ENCODE data around the gene SPTLC3. TPM values are rescaled to one million over a fixed set of nuclear protein-coding genes. Genes with fewer than 3 reads are reported as not detected.
"Not testable (repeated sequence)": the region's sequence is repeated elsewhere in the genome, so short reads cannot be mapped to it uniquely, and the experiment has no call there.

SPTLC3 gene
- total RNA-seq, result 26.4 TPM

DNA sequence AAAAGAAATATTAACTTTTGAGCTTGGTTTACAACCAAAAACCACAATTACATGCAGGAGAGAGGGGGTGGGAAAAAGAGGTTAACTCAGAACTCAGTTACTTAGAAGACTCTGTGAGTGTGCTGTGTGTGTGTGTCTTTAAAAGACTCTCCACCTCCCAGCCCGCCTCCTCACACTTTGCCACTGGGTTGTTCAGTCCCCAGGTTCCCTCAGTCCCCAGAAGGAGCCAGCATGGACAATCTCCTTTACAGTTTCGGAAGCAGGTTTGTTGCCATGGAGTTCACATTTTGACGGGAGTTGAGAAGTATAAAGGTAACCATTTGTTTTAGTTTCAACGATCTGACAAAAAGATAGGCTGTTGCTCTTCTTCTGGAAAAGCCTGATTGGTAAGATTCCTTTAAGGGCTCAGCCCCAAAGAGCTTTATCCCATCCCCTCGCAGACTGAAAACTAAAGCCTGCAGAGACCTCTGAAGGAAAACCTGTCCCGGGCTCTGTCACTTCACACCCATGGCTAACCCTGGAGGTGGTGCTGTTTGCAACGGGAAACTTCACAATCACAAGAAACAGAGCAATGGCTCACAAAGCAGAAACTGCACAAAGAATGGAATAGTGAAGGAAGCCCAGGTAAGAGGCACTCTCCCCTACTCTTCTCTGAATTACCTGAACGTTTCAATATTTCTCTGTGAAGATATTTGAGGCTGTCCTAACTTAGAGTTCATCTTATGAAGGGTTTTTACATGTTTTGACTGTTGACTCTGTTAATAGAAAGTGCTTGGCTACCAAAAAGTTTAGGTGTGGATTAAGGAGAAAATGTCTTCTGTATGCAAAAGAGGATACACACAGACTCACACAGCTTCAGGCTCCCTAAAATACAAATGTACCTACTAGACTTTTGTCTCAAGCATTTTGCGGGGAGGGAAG, at the start of gene SPTLC3:
Gene SPTLC3, plus strand, starts transcription at position 212 of the 921 bp plus-strand sequence. Its CDS starts 296 bp downstream, at position 508.
- DNase-seq (ENCODE audit: low spot score), result peak; percentile 63

DNA sequence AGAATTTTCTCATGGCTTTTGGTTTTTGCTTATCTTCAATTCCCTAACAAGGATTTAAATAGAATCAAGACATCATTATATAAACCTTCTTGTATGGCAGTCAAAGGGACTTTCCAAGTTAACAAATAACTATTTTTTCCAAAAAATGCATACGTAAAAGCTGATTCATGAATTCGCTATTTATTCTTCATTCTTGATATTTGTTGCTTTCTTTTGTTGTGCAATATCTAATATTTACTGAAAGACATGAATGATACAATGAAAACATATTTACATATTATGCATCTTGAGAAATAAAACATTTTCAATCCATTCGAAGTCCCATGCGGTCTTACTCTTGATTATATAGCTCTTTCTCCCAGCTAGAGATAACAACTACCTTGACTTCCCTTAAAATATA, 47.0 kb upstream of the SPTLC3 start:
- no peak for DNase-seq (ENCODE audit: low spot score)

DNA sequence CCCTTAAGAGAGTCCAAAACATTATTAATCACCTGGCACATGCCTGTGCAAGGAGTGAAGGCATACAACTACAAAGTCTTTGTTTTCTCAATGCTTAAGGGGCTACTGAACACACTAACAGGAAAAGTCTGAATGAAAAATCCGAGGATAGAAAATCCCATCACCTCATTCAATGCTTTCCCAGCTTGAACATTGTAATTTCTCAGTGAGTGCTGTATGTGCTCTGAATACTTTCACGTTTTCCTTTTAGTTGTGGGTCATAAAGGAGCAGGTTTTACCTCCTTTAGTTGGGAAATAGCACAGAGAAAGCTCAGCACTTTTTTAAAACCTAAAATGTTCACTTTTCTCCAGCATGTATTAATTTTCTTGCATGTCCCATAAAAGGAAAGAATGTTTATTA, 45.9 kb upstream of the SPTLC3 start:
- DNase-seq (ENCODE audit: low spot score), result no peak

DNA sequence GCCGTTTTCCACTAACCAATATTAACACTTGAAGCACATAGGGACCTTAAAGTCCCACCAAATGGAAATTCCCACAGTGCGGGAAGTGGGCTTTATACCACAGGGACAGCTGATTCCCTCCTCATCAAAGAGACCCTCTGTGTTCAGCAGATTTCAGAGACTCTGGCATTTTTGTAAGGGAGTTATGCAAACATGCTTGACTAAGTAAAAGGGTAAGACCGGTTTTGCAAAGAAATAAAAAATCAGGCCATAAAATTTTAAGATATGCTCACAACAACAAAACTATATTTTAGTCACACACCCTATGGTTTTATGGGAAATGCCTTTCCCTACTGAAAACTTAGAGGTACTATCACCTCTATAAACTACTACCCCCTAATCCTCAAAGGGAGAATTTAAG, 45.4 kb upstream of the SPTLC3 start:
- DNase-seq (ENCODE audit: low spot score), result no peak

DNA sequence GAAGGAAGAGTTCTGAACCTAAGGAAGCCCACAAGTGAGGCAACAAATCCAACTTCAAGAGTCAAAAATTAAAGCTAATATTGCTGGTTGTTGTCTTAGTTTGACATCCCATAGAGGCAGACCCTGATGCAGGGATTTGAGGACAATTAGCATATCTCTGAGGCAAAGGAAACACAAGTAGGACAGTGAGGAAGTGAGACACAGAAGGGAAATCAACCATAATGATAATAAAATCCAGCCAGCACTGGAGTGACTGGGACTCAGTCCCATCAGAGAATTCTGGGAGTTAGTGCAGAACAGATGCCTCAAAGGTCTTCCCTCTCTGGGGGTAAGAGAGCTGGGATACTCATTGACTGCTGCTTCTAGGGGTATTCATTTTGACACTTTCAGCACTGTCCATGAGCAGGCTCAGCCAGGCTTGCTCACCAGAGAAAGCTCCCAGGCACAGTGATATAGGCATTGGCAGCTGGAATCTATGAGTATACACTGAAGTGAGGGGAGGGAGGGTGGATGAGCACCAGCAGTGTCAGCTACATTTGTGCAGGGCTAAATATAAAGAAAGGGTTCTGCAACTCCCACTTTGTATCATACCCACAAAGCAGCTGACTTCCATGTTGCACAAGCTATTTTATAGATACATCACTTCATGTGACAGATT, 43.4 kb upstream of the SPTLC3 start:
- no peak for DNase-seq (ENCODE audit: low spot score)

DNA sequence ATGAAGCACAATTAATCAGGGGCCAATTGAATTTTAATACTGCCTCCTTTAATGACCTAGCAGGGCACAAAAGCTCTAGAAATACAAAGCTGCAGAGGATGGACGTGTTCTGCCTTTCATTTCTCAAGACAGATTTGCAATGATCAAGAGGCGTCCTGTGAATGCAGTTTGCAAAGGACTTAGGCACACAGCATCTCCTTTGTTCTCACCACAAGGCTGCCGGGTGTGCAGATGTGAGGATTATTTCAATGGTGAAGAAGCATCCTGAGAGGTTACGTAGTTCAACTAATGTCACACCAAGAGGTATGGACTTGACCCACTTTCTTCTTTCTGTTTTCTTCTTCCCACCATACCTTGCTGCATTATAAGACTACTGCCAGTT, 42.9 kb upstream of the SPTLC3 start:
- DNase-seq (ENCODE audit: low spot score), result no peak

DNA sequence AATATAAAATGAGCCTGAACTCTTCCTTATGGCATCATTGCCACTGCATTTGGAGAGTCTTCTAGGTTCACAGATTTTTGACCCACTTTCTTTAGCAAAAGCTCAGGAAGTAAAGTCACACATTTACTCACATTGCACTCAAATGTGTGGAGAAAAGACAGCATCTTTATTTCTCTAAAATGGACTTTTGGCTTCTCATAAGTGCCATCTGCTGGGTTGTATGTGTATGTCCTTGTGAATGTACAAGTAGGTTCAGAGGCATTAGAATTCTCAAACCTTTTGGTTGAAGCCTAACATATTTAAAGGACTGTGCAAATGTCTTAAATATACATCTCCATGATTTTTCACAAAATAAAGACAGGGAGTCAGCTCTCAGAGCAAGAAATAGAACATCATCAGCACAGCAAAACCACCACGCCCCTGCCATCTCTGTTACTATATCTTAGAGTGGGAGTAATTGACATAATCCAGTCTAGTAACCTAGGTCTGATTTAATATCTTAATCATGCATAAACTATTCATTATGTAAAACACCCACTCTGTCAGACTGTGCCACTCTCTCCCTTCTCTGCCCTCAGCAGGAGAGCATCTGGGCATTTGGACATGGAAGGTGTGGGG, 42.2 kb upstream of the SPTLC3 start:
- DNase-seq (ENCODE audit: low spot score), result no peak

DNA sequence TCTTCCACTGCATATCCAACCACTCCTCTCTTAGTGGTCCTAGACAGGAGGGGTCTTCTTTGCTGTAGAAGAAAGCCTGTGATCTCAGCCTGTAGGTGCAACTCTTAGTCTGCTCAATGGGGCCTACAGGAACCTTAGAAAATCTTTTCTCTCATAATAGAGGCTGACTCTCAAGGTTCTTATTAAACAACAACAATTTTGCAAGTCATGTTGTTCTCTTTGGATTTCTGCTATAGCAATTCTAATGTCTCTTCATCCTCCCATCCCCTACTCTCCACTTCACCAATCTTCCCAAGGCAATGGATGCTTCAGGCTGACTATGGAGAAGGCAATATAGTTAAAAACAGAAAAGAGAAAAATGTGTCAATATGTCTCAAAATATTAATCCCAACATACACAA, 40.8 kb upstream of the SPTLC3 start:
- no peak for DNase-seq (ENCODE audit: low spot score)

DNA sequence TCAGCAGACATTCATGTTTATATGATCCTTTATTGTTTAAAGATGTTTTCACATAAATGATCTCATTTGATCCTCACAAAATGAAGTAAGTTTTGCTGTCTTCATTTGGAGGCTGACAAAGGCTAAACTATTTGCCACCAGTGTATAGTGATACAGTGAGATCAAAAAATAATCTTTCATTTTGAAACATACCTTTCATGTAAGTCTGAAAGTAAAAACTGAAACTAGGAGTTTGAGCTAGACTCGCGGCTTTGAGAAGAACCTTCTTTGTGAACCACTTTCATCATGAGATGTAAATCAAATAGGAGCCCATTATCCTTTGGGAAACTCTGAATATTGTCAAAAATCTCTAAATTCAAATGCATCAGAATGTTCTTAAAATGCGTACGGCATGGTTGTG, 40.3 kb upstream of the SPTLC3 start:
- no peak for DNase-seq (ENCODE audit: low spot score)

DNA sequence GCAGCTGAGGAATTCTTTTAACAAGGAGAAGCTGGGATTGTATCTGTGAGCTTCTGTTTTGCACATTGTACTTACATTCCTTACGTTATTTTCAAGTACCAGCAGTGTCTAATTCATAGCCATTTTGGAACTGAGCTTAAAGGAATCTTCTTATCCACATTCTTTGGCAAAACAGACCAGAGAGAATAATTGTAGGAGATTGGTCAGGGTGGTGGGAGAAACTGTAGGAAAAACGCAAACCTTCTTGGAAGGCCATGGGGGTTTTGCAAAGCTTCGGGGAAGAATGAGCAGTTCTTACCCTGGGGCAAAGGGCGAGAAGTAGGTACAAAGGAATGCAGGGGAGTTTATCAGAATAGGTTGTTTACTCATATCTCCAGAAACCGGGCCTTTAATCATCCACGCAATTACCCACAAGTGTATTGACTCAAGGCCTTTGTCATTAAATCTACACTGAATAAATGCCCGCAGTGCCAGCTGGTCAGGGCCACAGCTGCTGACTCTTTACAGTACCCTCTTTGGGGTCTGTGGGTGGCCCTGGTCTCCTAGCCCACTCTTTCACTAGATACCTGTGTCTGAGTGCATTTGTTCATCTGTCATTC, 39.6 kb upstream of the SPTLC3 start:
- DNase-seq (ENCODE audit: low spot score), result no peak

DNA sequence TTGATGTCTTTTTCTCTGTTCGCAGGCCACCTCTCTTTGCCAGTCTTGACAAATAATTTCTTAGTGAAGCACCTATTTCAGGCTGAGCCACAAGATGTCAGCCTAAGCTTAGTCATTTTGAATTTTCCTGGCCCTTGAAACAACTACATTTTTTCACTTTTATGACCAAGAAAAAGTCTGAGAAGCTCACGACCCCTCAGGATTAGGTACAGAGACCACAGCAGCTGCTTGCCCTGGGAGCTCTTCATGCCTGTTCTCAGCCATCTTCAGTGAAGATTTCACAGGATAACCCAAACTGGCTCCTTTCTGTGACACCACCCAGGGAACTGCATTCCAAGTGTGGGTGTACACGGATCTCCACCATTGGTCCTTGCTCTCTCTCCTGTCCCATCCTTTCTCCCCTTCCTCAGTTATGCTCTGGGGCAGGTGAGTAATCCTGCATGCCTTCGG, 38.4 kb upstream of the SPTLC3 start:
- DNase-seq (ENCODE audit: low spot score), result no peak

DNA sequence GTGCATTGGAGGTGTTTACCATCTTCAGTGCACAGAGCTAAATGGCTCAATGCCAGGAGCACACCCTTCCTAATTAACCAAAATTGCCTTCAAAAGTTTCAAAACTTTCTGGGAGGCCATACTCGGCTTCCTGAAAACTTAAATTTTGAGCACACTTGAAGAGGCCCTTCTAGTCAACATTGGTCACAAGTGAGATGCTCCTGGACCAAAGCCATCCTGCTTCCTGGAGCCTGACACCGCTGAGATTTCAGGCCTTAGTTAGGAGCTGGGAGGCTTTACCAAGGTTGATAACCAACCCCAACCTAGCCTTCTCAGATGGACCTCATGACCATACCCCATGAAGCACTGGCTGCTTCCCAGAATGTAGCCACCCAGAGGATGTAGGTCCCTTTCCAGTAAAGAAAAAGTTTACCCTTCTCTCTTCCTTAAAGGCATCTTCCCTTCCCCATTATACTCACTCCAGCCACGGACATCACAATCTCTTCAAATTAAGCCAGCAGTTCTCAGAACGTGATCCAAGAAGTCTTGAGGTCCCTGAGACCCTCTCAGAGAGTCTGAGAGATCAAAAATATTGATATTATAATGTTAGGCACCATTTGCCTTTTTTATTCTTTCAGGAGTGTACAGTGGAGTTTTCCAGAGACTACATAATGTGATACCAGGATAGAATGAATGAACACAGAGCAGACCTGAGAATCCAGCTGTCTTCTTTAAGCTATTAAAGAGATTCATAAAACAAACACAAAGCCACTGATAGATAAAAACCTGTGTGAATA, 32.8 kb upstream of the SPTLC3 start:
- DNase-seq (ENCODE audit: low spot score), result no peak

DNA sequence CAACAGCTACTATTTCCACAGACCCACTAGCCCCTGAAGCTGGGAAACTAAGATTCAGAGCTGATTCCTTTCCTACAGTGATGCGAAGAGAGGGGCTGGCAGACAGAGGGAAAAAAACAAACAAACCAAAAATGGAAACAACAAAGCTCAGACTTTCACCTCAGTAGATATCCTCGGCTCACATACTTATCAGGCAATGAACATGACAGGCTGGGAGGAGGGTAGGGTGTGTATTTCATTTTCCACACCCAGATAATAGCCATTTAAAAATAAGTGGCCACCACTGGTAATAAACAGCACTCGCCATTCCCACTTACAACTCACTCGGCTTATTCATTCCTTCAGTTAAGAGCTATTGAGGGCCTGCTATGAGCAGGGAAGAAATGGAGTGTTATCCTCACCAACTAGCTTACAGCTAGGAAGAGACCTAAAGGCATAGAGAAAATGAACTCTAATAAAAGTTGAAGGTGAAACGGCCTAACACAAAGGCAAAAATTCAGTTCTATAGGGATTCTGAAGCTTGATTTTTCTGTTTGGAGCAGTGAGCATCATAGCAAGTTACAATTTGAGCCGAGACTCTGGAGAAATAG, 32.0 kb upstream of the SPTLC3 start:
- DNase-seq (ENCODE audit: low spot score), result no peak

DNA sequence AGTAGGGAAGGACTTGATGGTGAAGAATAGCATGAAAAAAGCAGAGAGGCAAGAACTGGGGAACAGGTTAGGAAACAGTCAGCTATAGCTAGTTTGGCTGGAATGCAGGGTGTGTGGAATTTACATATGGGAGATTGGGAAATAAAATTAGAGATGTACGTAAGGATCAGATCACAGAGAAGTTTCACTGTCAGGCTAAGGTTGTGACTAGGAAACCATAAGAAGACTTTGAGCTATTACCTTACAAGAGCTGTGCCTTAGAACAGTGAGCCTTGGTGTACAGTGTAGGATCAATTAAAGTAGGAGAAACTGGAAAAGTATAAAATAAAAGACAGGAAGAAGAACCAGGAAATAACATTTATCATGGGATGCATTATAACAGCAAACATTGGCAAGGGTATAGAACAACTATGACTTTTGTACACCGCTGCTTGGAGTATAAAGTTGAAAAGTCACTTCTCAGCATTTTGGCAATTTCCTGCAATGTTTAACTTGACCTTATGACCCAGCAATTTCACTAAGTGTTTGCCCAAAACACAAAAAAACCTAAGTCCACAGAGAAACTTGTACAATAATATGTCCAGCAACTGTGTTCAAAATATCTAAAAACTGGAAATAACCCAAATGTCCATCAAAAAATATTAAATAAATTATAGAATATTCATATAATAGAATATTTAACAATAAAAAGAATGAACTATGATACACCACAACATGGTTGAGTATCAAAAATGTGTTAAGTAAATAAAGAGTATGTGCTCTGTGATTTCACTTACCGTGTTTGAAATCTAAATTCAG, 31.2 kb upstream of the SPTLC3 start:
- DNase-seq (ENCODE audit: low spot score), result no peak

DNA sequence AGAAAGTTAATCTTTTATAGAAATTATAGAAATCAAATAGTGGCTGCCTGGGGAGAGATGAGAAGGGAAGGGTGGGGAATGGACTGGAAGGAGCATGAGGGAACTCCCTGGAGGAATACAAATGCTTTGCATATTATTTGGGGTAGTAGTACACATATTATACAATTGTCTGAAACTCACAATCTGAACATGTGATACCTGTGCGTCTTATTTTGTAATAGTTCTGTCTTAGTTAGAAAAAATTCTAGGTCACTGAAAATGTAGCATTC, 30.7 kb upstream of the SPTLC3 start:
- DNase-seq (ENCODE audit: low spot score), result no peak

DNA sequence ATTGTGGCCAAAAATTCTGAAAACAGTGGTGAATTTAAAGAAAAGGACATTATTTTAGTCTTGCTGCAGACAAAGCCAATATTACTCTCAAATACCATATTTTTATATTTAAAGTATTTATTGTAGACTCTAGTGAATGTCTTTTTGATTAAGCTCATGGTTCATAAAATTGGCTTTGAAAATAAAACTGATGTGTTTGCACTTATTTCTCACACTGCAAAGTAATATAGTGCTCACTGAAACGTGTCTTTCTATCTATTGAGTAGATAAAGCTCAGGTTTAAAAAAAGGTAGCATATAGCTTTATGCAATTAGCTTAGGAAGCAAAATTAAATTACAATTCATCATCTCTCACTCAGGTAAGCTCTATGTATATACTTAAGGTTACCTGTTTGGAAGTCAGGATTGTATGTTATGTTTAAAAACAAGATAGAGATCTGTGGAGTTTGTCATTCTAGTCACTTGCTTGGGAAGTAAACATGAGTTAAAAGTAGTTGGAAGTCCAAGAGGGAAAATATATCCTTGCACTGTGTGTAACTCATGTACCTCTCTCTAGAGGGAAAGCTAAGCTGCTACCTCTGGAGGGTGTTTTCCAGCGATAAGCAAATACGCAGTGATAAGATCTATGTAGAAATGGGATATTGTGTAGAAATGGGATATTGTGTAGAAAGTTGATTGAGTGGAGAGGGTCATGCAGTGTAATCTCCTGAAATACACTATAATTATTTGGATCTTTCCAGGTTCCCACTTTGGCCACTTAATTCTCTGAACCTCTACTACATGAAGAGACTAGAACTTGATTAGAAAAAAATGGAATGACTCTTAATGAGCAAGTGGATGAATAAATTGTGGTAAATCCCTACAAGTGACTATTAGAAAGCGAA, 29.9 kb upstream of the SPTLC3 start:
- DNase-seq (ENCODE audit: low spot score), result no peak

DNA sequence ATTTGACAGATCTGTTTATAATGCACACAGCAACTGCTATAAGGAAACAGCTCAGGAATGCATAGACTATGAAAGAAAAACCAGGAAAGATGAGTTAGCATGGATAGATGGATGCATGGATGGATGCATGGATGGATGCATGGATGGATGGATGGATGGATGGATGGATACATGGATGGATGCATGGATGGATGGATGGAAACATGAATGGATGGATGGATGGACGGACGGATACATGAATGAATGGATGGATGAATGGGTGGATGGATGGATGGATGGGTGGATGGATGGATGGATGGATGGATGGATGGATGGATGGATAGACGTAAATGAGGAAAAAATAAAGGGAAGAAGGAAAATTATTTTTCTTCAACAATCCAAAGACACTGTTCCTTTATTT, 29.1 kb upstream of the SPTLC3 start:
- DNase-seq (ENCODE audit: low spot score), result not testable (repeated sequence)

DNA sequence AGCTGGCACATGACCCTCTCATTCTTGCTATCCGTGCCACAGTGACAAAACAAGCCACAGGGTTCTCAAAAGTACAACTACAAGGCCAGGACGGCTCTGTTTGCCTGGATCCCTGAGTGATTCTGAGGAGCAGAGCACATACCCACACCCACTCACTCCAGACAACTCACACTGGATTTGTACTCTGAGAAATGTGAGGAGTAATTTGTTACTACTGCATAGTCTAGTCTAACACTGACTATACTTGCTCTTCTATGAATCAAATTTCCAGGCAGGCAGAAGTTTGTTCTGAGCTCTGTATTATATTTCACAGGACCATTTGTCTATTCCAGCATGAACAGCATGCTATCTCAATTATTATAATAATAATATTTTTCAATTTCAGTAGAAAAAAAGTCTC, 26.7 kb upstream of the SPTLC3 start:
- no peak for DNase-seq (ENCODE audit: low spot score)

DNA sequence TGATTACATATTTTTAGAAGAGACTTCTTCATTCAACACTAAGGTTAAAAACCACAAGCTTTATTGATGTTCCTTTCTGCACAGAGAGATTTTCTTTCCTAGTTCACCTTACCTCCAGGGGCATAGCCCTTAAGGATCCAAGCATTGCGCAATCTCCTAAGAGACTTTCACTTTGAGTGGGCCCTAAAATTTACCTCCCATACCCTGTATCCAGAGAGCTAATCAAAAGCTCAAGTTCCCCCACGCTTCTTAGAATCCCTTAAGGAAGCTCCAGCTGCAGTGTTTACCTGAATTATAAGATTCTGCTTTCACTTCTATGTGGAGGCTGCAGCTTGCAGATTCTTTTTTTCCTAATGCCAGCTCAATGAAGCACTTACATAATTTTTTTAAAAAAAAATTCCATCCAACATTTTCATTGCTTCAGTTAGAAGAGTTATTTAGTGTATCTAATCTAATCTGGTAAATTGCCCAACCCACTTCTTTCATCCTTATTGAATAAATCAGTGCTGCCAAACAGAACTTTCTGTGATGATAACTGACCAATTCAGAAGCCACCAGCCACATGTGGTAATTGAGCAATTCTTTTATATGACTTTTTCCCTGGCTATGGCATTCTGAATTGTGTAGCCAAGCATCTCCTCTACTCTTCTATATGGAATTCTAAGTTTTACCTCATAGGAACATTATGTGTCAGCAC, 24.6 kb upstream of the SPTLC3 start:
- DNase-seq (ENCODE audit: low spot score), result no peak
